Mesenchymal stem cell (in vitro differentiated cells and primary cell): ENCODE measurements around the gene OAS3.

Experiments
- DNase-seq: peaks from one replicate; pipeline ENCODE4 v3.0.0-alpha.2; 2013
- H2AFZ ChIP-seq: one replicate; pipeline ENCODE4 v1.6.1; 2013; ENCODE audit warnings: low read depth, mild to moderate bottlenecking, control low read depth, inconsistent platforms, low read length, moderate library complexity
- H2AK5ac ChIP-seq: 2 replicates; pipeline ENCODE4 v1.6.1; 2013; ENCODE audit warnings: low read length, moderate library complexity, mild to moderate bottlenecking, inconsistent platforms; ENCODE audit not compliant: severe bottlenecking
- H2BK120ac ChIP-seq: one replicate; pipeline ENCODE4 v1.6.1; 2013; ENCODE audit warnings: low read depth, mild to moderate bottlenecking, inconsistent platforms, low read length, moderate library complexity
- H2BK12ac ChIP-seq, 2 experiments: one replicate each; pipeline ENCODE4 v1.6.1; 2013; ENCODE audit warnings: inconsistent platforms in 2 of 2, low read length in 2 of 2, mild to moderate bottlenecking in 2 of 2, moderate library complexity in 2 of 2, control low read depth in 1 of 2
- H2BK15ac ChIP-seq: one replicate; pipeline ENCODE4 v1.6.1; 2013; ENCODE audit warnings: mild to moderate bottlenecking, low read depth, inconsistent platforms; ENCODE audit not compliant: poor library complexity, severe bottlenecking
- H2BK5ac ChIP-seq: 2 replicates; pipeline ENCODE4 v1.6.1; 2013; ENCODE audit warnings: low read depth, mild to moderate bottlenecking, low read length, control low read depth, inconsistent platforms; ENCODE audit not compliant: poor library complexity, severe bottlenecking
- H3K14ac ChIP-seq, 2 experiments: one replicate each; pipeline ENCODE4 v1.6.1; 2013; ENCODE audit warnings: inconsistent platforms in 2 of 2, low read length in 2 of 2, control low read depth in 1 of 2, mild to moderate bottlenecking in 1 of 2, moderate library complexity in 1 of 2
- H3K18ac ChIP-seq, 2 experiments: one replicate each; pipeline ENCODE4 v1.6.1; 2013; ENCODE audit warnings: inconsistent platforms in 2 of 2, low read length in 2 of 2, control low read depth in 1 of 2, low read depth in 1 of 2, mild to moderate bottlenecking in 1 of 2
- H3K23ac ChIP-seq, 2 experiments: one replicate each; pipeline ENCODE4 v1.6.1; 2013; ENCODE audit warnings: inconsistent platforms in 2 of 2, low read length in 2 of 2, mild to moderate bottlenecking in 2 of 2, moderate library complexity in 2 of 2, control low read depth in 1 of 2
- H3K27ac ChIP-seq: 2 replicates; pipeline ENCODE4 v1.5.1; 2013; ENCODE audit warnings: mild to moderate bottlenecking, moderate library complexity, low read length, control low read depth, inconsistent platforms; ENCODE audit not compliant: poor library complexity, severe bottlenecking
- H3K27me3 ChIP-seq, 2 experiments: 2 replicates each; pipeline versions ENCODE4 v1.6.1 to v1.7.0; 2013; ENCODE audit warnings: low read length in 2 of 2, mild to moderate bottlenecking in 2 of 2, moderate library complexity in 2 of 2, control low read depth in 1 of 2, inconsistent platforms in 1 of 2; ENCODE audit not compliant: control insufficient read depth in 1 of 2, insufficient read depth in 1 of 2
- H3K36me3 ChIP-seq, 2 experiments: 2 replicates each; pipeline versions ENCODE4 v1.6.1 to v1.7.0; 2013; ENCODE audit warnings: low read length in 2 of 2, control low read depth in 1 of 2, inconsistent platforms in 1 of 2, low read depth in 1 of 2, mild to moderate bottlenecking in 1 of 2; ENCODE audit not compliant: insufficient read depth in 2 of 2, control insufficient read depth in 1 of 2
- H3K4ac ChIP-seq, 2 experiments: one replicate each; pipeline ENCODE4 v1.6.1; 2013; ENCODE audit warnings: inconsistent platforms in 2 of 2, low read length in 2 of 2, mild to moderate bottlenecking in 2 of 2, moderate library complexity in 2 of 2, control low read depth in 1 of 2, low read depth in 1 of 2
- H3K4me1 ChIP-seq: 2 replicates; pipeline ENCODE4 v1.6.1; 2013; ENCODE audit warnings: low read depth, low read length, control low read depth; ENCODE audit not compliant: control insufficient read depth, insufficient read depth
- H3K4me2 ChIP-seq: 2 replicates; pipeline ENCODE4 v1.6.1; 2013; ENCODE audit warnings: low read length, mild to moderate bottlenecking, inconsistent platforms; ENCODE audit not compliant: poor library complexity, severe bottlenecking
- H3K4me3 ChIP-seq, 2 experiments: 2 replicates each; pipeline versions ENCODE4 v1.5.1 to v1.7.0; 2013; ENCODE audit warnings: low read length in 2 of 2, mild to moderate bottlenecking in 2 of 2, control low read depth in 1 of 2, low read depth in 1 of 2; ENCODE audit not compliant: insufficient read depth in 1 of 2
- H3K79me1 ChIP-seq: replicated peaks from 2 replicates; pipeline ENCODE4 v1.6.1; 2013; ENCODE audit warnings: mild to moderate bottlenecking, control low read depth, low read length, inconsistent platforms; ENCODE audit not compliant: poor library complexity, severe bottlenecking
- H3K9ac ChIP-seq: 2 replicates; pipeline ENCODE4 v1.7.0; 2013; ENCODE audit warnings: mild to moderate bottlenecking, low read length, moderate library complexity
- H3K9me3 ChIP-seq: 2 replicates; pipeline ENCODE4 v1.7.0; 2013; ENCODE audit warnings: mild to moderate bottlenecking, low read length; ENCODE audit not compliant: control insufficient read depth
- H4K8ac ChIP-seq: one replicate; pipeline ENCODE4 v1.6.1; 2013; ENCODE audit warnings: inconsistent platforms, mild to moderate bottlenecking, low read length, moderate library complexity
- H4K91ac ChIP-seq: one replicate; pipeline ENCODE4 v1.6.1; 2013; ENCODE audit warnings: mild to moderate bottlenecking, low read length, inconsistent platforms
- WGBS: methylation state at CpG from one replicate; pipeline ENCODE4 v1.1.7; 2013; ENCODE audit warnings: mixed read lengths; 5-methylcytosine and 5-hydroxymethylcytosine counted together

The OAS3 gene

GRCh38 chr12:112980491-112981158, 42.4 kb downstream of the OAS3 start:
- Histone ChIP-seq H2AK5ac (no peak overlapping the region), H2BK15ac (no peak overlapping the region), H4K8ac (no peak overlapping the region), H3K14ac (no peak overlapping the region), H3K9ac (no peak overlapping the region), H2BK120ac (no peak overlapping the region), H3K9me3 (peaks cover 13% of the 10 kb centered on the region), H3K79me1 (no peaks in the 10 kb centered on the region), H3K36me3 (no peaks in the 10 kb centered on the region), H2BK12ac (no peak overlapping the region), H4K91ac (no peak overlapping the region), H3K4me2 (no peak overlapping the region), H2AFZ (no peak overlapping the region), H3K4me1 (peaks cover 1% of the 10 kb centered on the region), H2BK5ac (no peak overlapping the region), H3K27me3 (no peaks in the 10 kb centered on the region), H3K4me3 (peak overlapping the region in 1 of 2 experiments; percentile 85), H3K4ac (no peak overlapping the region), H3K27ac (no peak overlapping the region), H3K23ac (no peak overlapping the region), H3K18ac (no peak overlapping the region)
- no peak for DNase-seq
- WGBS = 95% methylated on average over 2 of the region's 4 CpGs

GRCh38 chr12:112985642-112986290, 47.5 kb downstream of the OAS3 start:
- Histone ChIP-seq H3K9ac (no peak overlapping the region), H2AK5ac (no peak overlapping the region), H3K79me1 (no peaks in the 10 kb centered on the region), H2BK120ac (no peak overlapping the region), H4K8ac (no peak overlapping the region), H3K4me1 (no peaks in the 10 kb centered on the region), H3K4me2 (no peak overlapping the region), H3K18ac (no peak overlapping the region), H3K27me3 (peaks cover 0 to 18% of the 10 kb centered on the region in 2 experiments), H3K27ac (no peak overlapping the region), H4K91ac (no peak overlapping the region), H3K23ac (no peak overlapping the region), H3K9me3 (peaks cover 13% of the 10 kb centered on the region), H3K4me3 (no peak overlapping the region), H3K4ac (no peak overlapping the region), H2BK12ac (no peak overlapping the region), H2AFZ (no peak overlapping the region), H3K36me3 (peaks cover 0 to 33% of the 10 kb centered on the region in 2 experiments), H3K14ac (no peak overlapping the region), H2BK15ac (no peak overlapping the region), H2BK5ac (no peak overlapping the region)
- 100% methylated on average over 1 of the region's 1 CpG for WGBS
- no peak for DNase-seq

DNA sequence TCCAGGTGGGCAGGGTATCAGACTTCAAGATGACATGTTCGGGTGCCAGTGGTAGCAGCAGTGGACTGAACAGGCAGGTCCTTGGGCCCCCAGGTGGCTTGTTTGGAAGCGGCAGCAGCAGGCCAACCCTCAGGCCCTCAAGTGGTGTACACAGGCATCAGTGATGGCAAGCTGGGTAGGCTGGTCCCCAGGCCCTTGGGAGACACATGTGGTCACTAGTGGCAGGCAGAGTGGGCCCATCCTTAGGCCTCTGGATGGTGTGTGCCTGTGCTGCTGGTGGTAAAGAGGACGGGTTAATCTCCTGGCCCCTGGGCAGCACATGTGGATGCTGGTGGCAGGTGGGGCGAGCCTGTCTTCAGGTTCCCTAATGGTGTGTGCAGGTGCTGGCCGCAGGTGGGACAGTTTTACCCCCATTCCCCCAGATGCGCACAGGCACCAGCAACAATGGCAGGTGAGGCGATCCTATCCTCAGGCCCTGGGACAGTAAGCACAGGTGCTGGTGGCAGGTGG, 48.1 kb downstream of the OAS3 start:
- H3K27ac ChIP-seq = no peak overlapping the region
- peaks cover 0 to 23% of the 10 kb centered on the region in 2 experiments for H3K27me3 ChIP-seq
- H2BK120ac ChIP-seq = no peak overlapping the region
- no peak overlapping the region for H3K9ac ChIP-seq
- no peak overlapping the region for H3K14ac ChIP-seq
- no peak for DNase-seq
- no peaks in the 10 kb centered on the region for H3K79me1 ChIP-seq
- H3K36me3 ChIP-seq = peaks cover 0 to 36% of the 10 kb centered on the region in 2 experiments
- H3K23ac ChIP-seq = no peak overlapping the region
- 88% methylated on average over 7 of the region's 7 CpGs for WGBS
- H2BK5ac ChIP-seq = no peak overlapping the region
- H2AK5ac ChIP-seq = no peak overlapping the region
- no peak overlapping the region for H3K4me3 ChIP-seq
- H2BK15ac ChIP-seq = no peak overlapping the region
- no peak overlapping the region for H2AFZ ChIP-seq
- no peak overlapping the region for H4K91ac ChIP-seq
- no peak overlapping the region for H3K18ac ChIP-seq
- H3K4me1 ChIP-seq = no peaks in the 10 kb centered on the region
- no peak overlapping the region for H4K8ac ChIP-seq
- no peak overlapping the region for H3K4me2 ChIP-seq
- no peak overlapping the region for H3K4ac ChIP-seq
- H3K9me3 ChIP-seq = peaks cover 13% of the 10 kb centered on the region
- H2BK12ac ChIP-seq = no peak overlapping the region

GRCh38 chr12:112987561-112987960, 49.3 kb downstream of the OAS3 start:
- Histone ChIP-seq H3K4me1 (no peaks in the 10 kb centered on the region), H3K36me3 (peaks cover 0 to 38% of the 10 kb centered on the region in 2 experiments), H3K9me3 (peaks cover 11% of the 10 kb centered on the region), H2BK120ac (no peak overlapping the region), H2AK5ac (no peak overlapping the region), H4K91ac (no peak overlapping the region), H3K27me3 (peaks cover 0 to 25% of the 10 kb centered on the region in 2 experiments), H3K4ac (no peak overlapping the region), H3K18ac (no peak overlapping the region), H3K4me2 (no peak overlapping the region), H4K8ac (no peak overlapping the region), H2AFZ (no peak overlapping the region), H3K9ac (no peak overlapping the region), H3K4me3 (no peak overlapping the region), H3K14ac (no peak overlapping the region), H3K23ac (no peak overlapping the region), H2BK15ac (no peak overlapping the region), H3K79me1 (no peaks in the 10 kb centered on the region), H2BK12ac (no peak overlapping the region), H3K27ac (no peak overlapping the region), H2BK5ac (no peak overlapping the region)
- no peak for DNase-seq
- 100% methylated on average over 1 of the region's 2 CpGs for WGBS
